Measurements from ENCODE around the gene MAP3K5. TPM values are rescaled to one million over a fixed set of nuclear protein-coding genes. Genes with fewer than 3 reads are reported as not detected.
"Not testable (repeated sequence)": the region's sequence is repeated elsewhere in the genome, so short reads cannot be mapped to it uniquely, and the experiment has no call there.

The MAP3K5 gene
- 1 to 10 TPM; 8.7 to 9.0 TPM for total RNA-seq

- peaks cover 0 to 10% of the 10 kb centered on the region in 2 donors for H3K36me3 Mint-ChIP-seq
- DNase-seq (ENCODE audit: low spot score in 2 of 2), result peak; percentile 90 to 97
These were observed at the start of gene MAP3K5 for GRCh38 chr6:136792410-136793262. Gene MAP3K5, minus strand, starts transcription at chr6:136792477. Its CDS starts 320 bp downstream, at chr6:136792157.

GRCh38 chr6:136840276-136841001 is 48.2 kb upstream of the MAP3K5 start:
- no peak for ATAC-seq

More at GRCh38 chr6:136792410-136793262, at the start of gene MAP3K5:
- Mint-ChIP-seq H3K9me3 (no peaks in the 10 kb centered on the region), H3K27ac (peak within 1 kb of the TSS; percentile 89 to 94)
- peak; percentile 80 to 82 for ATAC-seq

GRCh38 chr6:136831873-136832562 is 39.7 kb upstream of the MAP3K5 start:
- peaks cover 34 to 58% of the 10 kb centered on the region in 2 donors for H3K36me3 Mint-ChIP-seq
- DNase-seq (ENCODE audit: low spot score in 2 of 2), result no peak
- peaks cover 13 to 20% of the 10 kb centered on the region in 2 donors for H3K9me3 Mint-ChIP-seq
- ATAC-seq, result no peak
- H3K27ac Mint-ChIP-seq, result no peak overlapping the region

More at GRCh38 chr6:136840276-136841001, 48.2 kb upstream of the MAP3K5 start:
- Mint-ChIP-seq H3K27ac (no peak overlapping the region), H3K9me3 (no peaks in the 10 kb centered on the region), H3K36me3 (no peaks in the 10 kb centered on the region)
- DNase-seq (ENCODE audit: low spot score in 2 of 2), result no peak

- DNase-seq (ENCODE audit: low spot score in 2 of 2) (no peak), ATAC-seq (no peak)
- H3K9me3 Mint-ChIP-seq, result peaks cover 4 to 8% of the 10 kb centered on the region in 2 donors
- H3K36me3 Mint-ChIP-seq, result peaks cover 31 to 50% of the 10 kb centered on the region in 2 donors
- no peak overlapping the region for H3K27ac Mint-ChIP-seq
These were observed 33.9 kb upstream of the MAP3K5 start for GRCh38 chr6:136826216-136826615.

- Mint-ChIP-seq H3K9me3 (peaks cover 0 to 5% of the 10 kb centered on the region in 2 donors), H3K36me3 (peaks cover 18 to 26% of the 10 kb centered on the region in 2 donors), H3K27ac (peak overlapping the region in 1 of 2 donors; percentile 89)
- peak in 1 of 2 donors; percentile 57 for DNase-seq (ENCODE audit: low spot score in 2 of 2)
- ATAC-seq, result no peak
These were observed 30.9 kb upstream of the MAP3K5 start for GRCh38 chr6:136823128-136823660.

GRCh38 chr6:136822376-136823127 is 30.3 kb upstream of the MAP3K5 start, which contains the start of gene PEX7:
Gene PEX7, plus strand, starts transcription at chr6:136822592. Its CDS starts 74 bp downstream, at chr6:136822666.
- peak; percentile 88 to 92 for DNase-seq (ENCODE audit: low spot score in 2 of 2)
- Mint-ChIP-seq H3K36me3 (peaks cover 18 to 26% of the 10 kb centered on the region in 2 donors), H3K27ac (peak within 1 kb of the TSS; percentile 89 to 96), H3K9me3 (peaks cover 0 to 5% of the 10 kb centered on the region in 2 donors)
- peak; percentile 95 for ATAC-seq

GRCh38 chr6:136822046-136822375 is 29.7 kb upstream of the MAP3K5 start:
- H3K9me3 Mint-ChIP-seq, result peaks cover 0 to 5% of the 10 kb centered on the region in 2 donors
- peaks cover 18 to 25% of the 10 kb centered on the region in 2 donors for H3K36me3 Mint-ChIP-seq
- DNase-seq (ENCODE audit: low spot score in 2 of 2) (peak in 1 of 2 donors; percentile 60), ATAC-seq (peak in 1 of 2 donors; percentile 28)
- H3K27ac Mint-ChIP-seq, result peak overlapping the region; percentile 89 to 96

- DNase-seq (ENCODE audit: low spot score in 2 of 2) (no peak), ATAC-seq (no peak)
- H3K27ac Mint-ChIP-seq, result no peak overlapping the region
- H3K9me3 Mint-ChIP-seq, result peaks cover 0 to 5% of the 10 kb centered on the region in 2 donors
- peaks cover 9 to 15% of the 10 kb centered on the region in 2 donors for H3K36me3 Mint-ChIP-seq
These were observed 28.3 kb upstream of the MAP3K5 start for GRCh38 chr6:136820561-136820960.

GRCh38 chr6:136816656-136817055 is 24.4 kb upstream of the MAP3K5 start:
- Mint-ChIP-seq H3K27ac (no peak overlapping the region), H3K36me3 (no peaks in the 10 kb centered on the region), H3K9me3 (peaks cover 0 to 5% of the 10 kb centered on the region in 2 donors)
- no peak for ATAC-seq
- DNase-seq (ENCODE audit: low spot score in 2 of 2), result no peak

- not testable (repeated sequence) for ATAC-seq; DNase-seq (ENCODE audit: low spot score in 2 of 2); H3K9me3 Mint-ChIP-seq; H3K36me3 Mint-ChIP-seq; H3K27ac Mint-ChIP-seq
These were observed 23.3 kb upstream of the MAP3K5 start for GRCh38 chr6:136815608-136816007.

- Mint-ChIP-seq H3K9me3 (no peaks in the 10 kb centered on the region), H3K36me3 (no peaks in the 10 kb centered on the region), H3K27ac (no peak overlapping the region)
- DNase-seq (ENCODE audit: low spot score in 2 of 2), result no peak
- ATAC-seq, result no peak
These were observed 19.9 kb upstream of the MAP3K5 start for GRCh38 chr6:136812174-136812573.

GRCh38 chr6:136811272-136811671 is 19.0 kb upstream of the MAP3K5 start:
- no peak for DNase-seq (ENCODE audit: low spot score in 2 of 2)
- no peaks in the 10 kb centered on the region for H3K36me3 Mint-ChIP-seq
- no peak overlapping the region for H3K27ac Mint-ChIP-seq
- H3K9me3 Mint-ChIP-seq, result no peaks in the 10 kb centered on the region
- no peak for ATAC-seq

- Mint-ChIP-seq H3K36me3 (no peaks in the 10 kb centered on the region), H3K9me3 (no peaks in the 10 kb centered on the region), H3K27ac (no peak overlapping the region)
- ATAC-seq (no peak), DNase-seq (ENCODE audit: low spot score in 2 of 2) (no peak)
These were observed 17.0 kb upstream of the MAP3K5 start for GRCh38 chr6:136809091-136809860.

- ATAC-seq, result no peak
- H3K36me3 Mint-ChIP-seq, result no peaks in the 10 kb centered on the region
- H3K9me3 Mint-ChIP-seq, result no peaks in the 10 kb centered on the region
- no peak overlapping the region for H3K27ac Mint-ChIP-seq
- DNase-seq (ENCODE audit: low spot score in 2 of 2), result no peak
These were observed 11.3 kb upstream of the MAP3K5 start for GRCh38 chr6:136803608-136804007.

- H3K9me3 Mint-ChIP-seq, result no peaks in the 10 kb centered on the region
- H3K36me3 Mint-ChIP-seq, result no peaks in the 10 kb centered on the region
- DNase-seq (ENCODE audit: low spot score in 2 of 2) (no peak), ATAC-seq (no peak)
- H3K27ac Mint-ChIP-seq, result no peak overlapping the region
These were observed 9.3 kb upstream of the MAP3K5 start for GRCh38 chr6:136801581-136801980.
